WTC11 (cell line): ENCODE data around the gene DNM3.

ENCODE experiments used
- AR ChIP-seq: fragments of 250-450 bp; sonication (Bioruptor Pico); IDR thresholded peaks from 2 replicates; pipeline ENCODE4 v1.9.0; 2021; ENCODE audit warnings: mild to moderate bottlenecking
- CTCF ChIP-seq: fragments of 200-600 bp; IDR thresholded peaks from 2 replicates; pipeline ENCODE4 v1.8.0; 2022; ENCODE audit warnings: antibody characterized with exemption
- JUN ChIP-seq: sonication (generic); formaldehyde crosslinking; IDR thresholded peaks from 2 replicates; pipeline ENCODE4 v1.8.0; 2023; ENCODE audit warnings: mild to moderate bottlenecking, missing genetic modification reagents
- TEAD1 ChIP-seq: sonication (generic); formaldehyde crosslinking; IDR thresholded peaks from 2 replicates; pipeline ENCODE4 v1.8.0; 2022; ENCODE audit warnings: mild to moderate bottlenecking, missing genetic modification reagents
- USF2 ChIP-seq: sonication (generic); formaldehyde crosslinking; IDR thresholded peaks from 2 replicates; pipeline ENCODE4 v1.8.1; 2023; ENCODE audit warnings: mild to moderate bottlenecking, missing genetic modification reagents, moderate library complexity
- ZBTB43 ChIP-seq: sonication (generic); formaldehyde crosslinking; IDR thresholded peaks from 2 replicates; pipeline ENCODE4 v1.8.1; 2023; ENCODE audit warnings: mild to moderate bottlenecking, missing genetic modification reagents
- ZNF423 ChIP-seq: fragments of 250-450 bp; sonication (Bioruptor Pico); IDR thresholded peaks from 2 replicates; pipeline ENCODE4 v2.1.2; 2022; ENCODE audit warnings: mild to moderate bottlenecking, moderate library complexity

- TF ChIP-seq USF2 (CRISPR knock-in tag) (no peak), CTCF (no peak), AR (no peak), JUN (CRISPR knock-in tag) (no peak), TEAD1 (CRISPR knock-in tag) (no peak), ZBTB43 (CRISPR knock-in tag) (no peak), ZNF423 (no peak)
These were observed 177.5 kb downstream of the DNM3 start for GRCh38 chr1:172018727-172019311.
